Measurements from ENCODE around the gene SH3GL1. TPM values are rescaled to one million over a fixed set of nuclear protein-coding genes. Genes with fewer than 3 reads are reported as not detected.

SH3GL1 gene
- total RNA-seq, 3 donors from 2014 or later: 25.6 to 52.5 (median 33.8) TPM

DNA sequence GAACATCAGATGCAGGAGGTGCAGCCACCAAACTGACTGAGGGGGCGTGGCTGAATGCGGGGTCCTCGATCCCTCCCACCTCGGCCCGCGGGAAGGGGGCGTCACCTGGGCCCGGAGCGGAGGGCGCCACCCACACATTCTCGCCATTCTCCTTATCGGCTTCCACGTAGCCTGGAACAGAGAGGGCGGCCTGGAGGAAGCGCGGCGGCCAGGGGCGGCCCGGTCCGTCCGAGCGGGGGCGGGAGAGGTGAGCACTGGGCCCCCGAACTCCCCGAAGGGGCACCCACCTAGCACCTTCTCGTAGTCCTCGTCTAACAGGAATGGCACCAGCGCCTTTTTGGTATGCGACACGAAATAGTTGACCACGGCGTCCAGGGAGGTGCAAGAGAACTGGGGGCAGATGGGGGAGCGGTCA lies 73.5 kb downstream of the SH3GL1 start:
- Histone ChIP-seq H3K9me3 (no peaks in the 10 kb centered on the region), H3K4me1 (no peaks in the 10 kb centered on the region), H3K27ac (no peak overlapping the region), H3K4me3 (peak overlapping the region in 2 of 3 donors; percentile 53 to 57), H3K36me3 (no peaks in the 10 kb centered on the region), H3K27me3 (no peaks in the 10 kb centered on the region)
- TF ChIP-seq POLR2AphosphoS5 (IDR thresholded peaks at IDR 0.05): no peak
- no peak for TF ChIP-seq CTCF (IDR thresholded peaks at IDR 0.05)
- TF ChIP-seq POLR2A (IDR thresholded peaks at IDR 0.05): no peak
- no peak for DNase-seq (ENCODE audit: low spot score in 2 of 2)
- intact Hi-C loops (cut with DNase I; ENCODE audit: low total_unique reads): no loop called here

DNA sequence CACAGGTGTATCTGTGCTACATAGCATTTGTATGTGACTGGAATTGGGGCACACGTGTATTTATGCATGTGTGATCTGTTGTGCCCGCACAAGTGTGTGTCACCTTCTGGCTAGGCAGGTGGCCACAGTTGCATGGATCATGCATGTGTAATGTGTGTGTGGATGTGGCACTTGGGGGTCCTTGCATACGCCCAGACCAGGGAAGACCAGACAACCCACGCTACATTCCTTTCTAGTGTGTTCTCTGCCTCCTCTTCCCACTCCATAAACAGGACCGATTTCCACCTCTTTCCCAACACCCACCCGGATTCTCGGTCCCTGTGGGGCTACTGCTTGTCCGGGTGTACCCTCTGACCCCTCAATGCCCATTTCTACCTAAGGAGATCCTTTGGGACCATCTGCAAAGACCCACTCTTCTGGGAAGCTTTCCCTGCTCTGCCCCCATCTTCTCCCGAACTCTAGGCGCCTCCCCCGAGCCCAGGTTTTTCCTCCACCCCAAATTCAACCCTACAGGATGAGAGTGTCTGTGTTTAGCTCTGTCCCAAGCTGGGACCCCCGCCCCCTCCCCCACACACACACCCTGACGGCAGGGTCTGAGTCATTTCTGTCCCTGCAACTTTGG lies 74.0 kb downstream of the SH3GL1 start:
- TF ChIP-seq POLR2AphosphoS5 (IDR thresholded peaks at IDR 0.05) (no peak), POLR2A (IDR thresholded peaks at IDR 0.05) (no peak), CTCF (IDR thresholded peaks at IDR 0.05) (no peak)
- H3K27ac ChIP-seq: no peak overlapping the region
- no peak for DNase-seq (ENCODE audit: low spot score in 2 of 2)
- intact Hi-C loops (cut with DNase I; ENCODE audit: low total_unique reads): no loop called here
- H3K27me3 ChIP-seq: no peaks in the 10 kb centered on the region
- H3K4me1 ChIP-seq: no peaks in the 10 kb centered on the region
- H3K9me3 ChIP-seq: no peaks in the 10 kb centered on the region
- H3K4me3 ChIP-seq: no peak overlapping the region
- no peaks in the 10 kb centered on the region for H3K36me3 ChIP-seq

DNA sequence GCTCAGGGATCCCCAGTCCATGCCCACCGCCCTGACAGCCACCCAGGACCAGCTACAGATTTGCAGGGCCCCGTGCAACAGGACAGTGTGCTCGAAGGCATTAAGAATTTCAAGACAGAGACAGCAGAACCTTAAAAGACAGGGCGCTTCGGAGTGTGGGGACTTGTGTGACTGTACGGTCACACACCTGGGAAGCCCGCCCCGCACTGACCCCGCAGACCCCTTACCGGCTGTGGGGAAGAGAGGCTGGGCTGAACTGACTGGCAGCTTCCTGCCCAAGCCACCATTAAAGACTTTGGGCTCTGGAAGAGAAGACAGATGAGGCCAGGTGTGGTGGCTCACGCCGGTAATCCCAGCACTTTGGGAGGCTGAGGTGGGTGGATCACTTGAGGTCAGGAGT lies 76.1 kb downstream of the SH3GL1 start:
- Histone ChIP-seq H3K27me3 (no peaks in the 10 kb centered on the region), H3K27ac (no peak overlapping the region), H3K9me3 (no peaks in the 10 kb centered on the region), H3K4me1 (no peaks in the 10 kb centered on the region), H3K4me3 (no peak overlapping the region), H3K36me3 (no peaks in the 10 kb centered on the region)
- intact Hi-C loops (cut with DNase I; ENCODE audit: low total_unique reads): no loop called here
- TF ChIP-seq CTCF (IDR thresholded peaks at IDR 0.05) (no peak), POLR2A (IDR thresholded peaks at IDR 0.05) (no peak), POLR2AphosphoS5 (IDR thresholded peaks at IDR 0.05) (no peak)
- DNase-seq (ENCODE audit: low spot score in 2 of 2): no peak

GRCh38 chr19:4323692-4324091 lies 76.7 kb downstream of the SH3GL1 start:
- Histone ChIP-seq H3K36me3 (no peaks in the 10 kb centered on the region), H3K27ac (no peak overlapping the region), H3K27me3 (no peaks in the 10 kb centered on the region), H3K4me1 (no peaks in the 10 kb centered on the region), H3K9me3 (no peaks in the 10 kb centered on the region), H3K4me3 (no peak overlapping the region)
- TF ChIP-seq POLR2AphosphoS5 (IDR thresholded peaks at IDR 0.05) (no peak), POLR2A (IDR thresholded peaks at IDR 0.05) (no peak), CTCF (IDR thresholded peaks at IDR 0.05) (no peak)
- intact Hi-C loops (cut with DNase I; ENCODE audit: low total_unique reads): no loop called here
- no peak for DNase-seq (ENCODE audit: low spot score in 2 of 2)

DNA sequence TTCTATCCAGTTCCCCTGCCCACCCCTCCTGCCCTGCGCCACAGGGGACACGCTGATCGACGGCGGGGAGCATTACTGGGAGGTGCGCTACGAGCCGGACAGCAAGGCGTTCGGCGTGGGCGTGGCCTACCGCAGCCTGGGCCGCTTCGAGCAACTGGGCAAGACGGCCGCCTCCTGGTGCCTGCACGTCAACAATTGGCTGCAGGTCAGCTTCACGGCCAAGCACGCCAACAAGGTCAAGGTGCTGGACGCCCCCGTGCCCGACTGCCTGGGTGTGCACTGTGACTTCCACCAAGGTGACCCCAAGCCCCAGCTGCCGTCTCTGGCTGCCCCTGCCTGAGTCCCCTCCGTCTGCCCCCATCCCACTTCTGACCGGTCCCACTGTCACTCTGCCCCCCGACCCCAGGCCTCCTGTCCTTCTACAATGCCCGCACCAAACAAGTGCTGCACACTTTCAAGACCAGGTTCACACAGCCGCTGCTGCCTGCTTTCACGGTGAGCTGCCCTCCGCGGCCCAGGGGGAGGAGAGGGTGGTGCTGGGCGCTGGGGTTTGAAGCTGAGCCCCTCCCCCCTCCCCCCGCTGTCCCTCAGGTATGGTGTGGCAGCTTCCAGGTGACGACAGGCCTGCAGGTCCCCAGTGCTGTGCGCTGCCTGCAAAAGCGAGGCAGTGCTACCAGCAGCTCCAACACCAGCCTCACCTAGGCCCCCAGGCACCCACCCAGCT lies 77.2 kb downstream of the SH3GL1 start:
- no peaks in the 10 kb centered on the region for H3K36me3 ChIP-seq
- TF ChIP-seq CTCF (IDR thresholded peaks at IDR 0.05) (no peak), POLR2AphosphoS5 (IDR thresholded peaks at IDR 0.05) (no peak), POLR2A (IDR thresholded peaks at IDR 0.05) (no peak)
- no peak for DNase-seq (ENCODE audit: low spot score in 2 of 2)

More for the DNA sequence above, 77.2 kb downstream of the SH3GL1 start:
- H3K9me3 ChIP-seq: no peaks in the 10 kb centered on the region
- no peaks in the 10 kb centered on the region for H3K4me1 ChIP-seq
- no peak overlapping the region for H3K4me3 ChIP-seq
- no peaks in the 10 kb centered on the region for H3K27me3 ChIP-seq
- no peak overlapping the region for H3K27ac ChIP-seq
- intact Hi-C loops (cut with DNase I; ENCODE audit: low total_unique reads): no loop called here

Measured in breast epithelium (tissue), 4 donors.